Spleen (tissue), 7 donors: ENCODE data around the gene UNC5CL.

Source experiments
- POLR2A ChIP-seq, 3 donors: fragments of 450-650 bp; IDR thresholded peaks; one replicate each; pipeline ENCODE4 v1.5.1; 2017; ENCODE audit warnings: antibody characterized with exemption in 3 of 3, mild to moderate bottlenecking in 1 of 3
- POLR2AphosphoS5 ChIP-seq, 3 donors: sonication (generic); formaldehyde crosslinking; IDR thresholded peaks; one replicate each; pipeline ENCODE4 v1.5.1; 2017; ENCODE audit warnings: antibody characterized with exemption in 3 of 3
- TF ChIP-seq, protein P1 (sequence below), 11 experiments: fragments of 200-600 bp in 7 of 11; fragments of 450-650 bp in 4 of 11; sonication (generic) in 4 of 11; IDR thresholded peaks in 8 of 11; conservative IDR thresholded peaks in 3 of 11; 1 replicate in 7 of 11; 2 replicates in 4 of 11; pipeline versions ENCODE4 v1.4.0 to v1.8.0; 2016 to 2021; ENCODE audit warnings: antibody characterized with exemption in 11 of 11, inconsistent platforms in 4 of 11, mild to moderate bottlenecking in 1 of 11
- donor health status: DM: no; HTN: no; CAD: no; lungs with moderate emphysema.
- donor health status: DM: no; HTN: no; CAD: no.
- donor health status: DM: no; HTN: no; CAD: no.

DNA sequence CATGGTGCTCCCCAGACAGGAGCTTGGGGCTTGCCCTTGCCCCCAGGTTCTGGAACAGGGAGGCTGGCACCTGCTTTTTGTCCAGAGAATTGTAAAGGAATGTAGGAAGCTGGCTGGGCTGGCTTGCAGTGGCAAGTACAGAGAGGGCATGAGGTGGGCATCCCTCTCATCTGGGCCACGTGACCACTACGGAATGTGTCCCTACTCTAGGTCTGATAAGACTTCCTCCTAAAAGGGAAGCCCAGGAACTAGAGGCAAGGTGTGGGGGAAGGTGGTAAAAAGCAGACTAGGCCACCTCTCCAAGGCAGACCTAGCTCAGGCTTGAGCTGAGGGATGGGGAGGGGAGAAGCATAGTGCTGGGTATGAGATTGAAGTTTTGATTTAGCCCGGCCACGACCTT, 38.8 kb downstream of the UNC5CL start:
- TF ChIP-seq, protein P1, sequence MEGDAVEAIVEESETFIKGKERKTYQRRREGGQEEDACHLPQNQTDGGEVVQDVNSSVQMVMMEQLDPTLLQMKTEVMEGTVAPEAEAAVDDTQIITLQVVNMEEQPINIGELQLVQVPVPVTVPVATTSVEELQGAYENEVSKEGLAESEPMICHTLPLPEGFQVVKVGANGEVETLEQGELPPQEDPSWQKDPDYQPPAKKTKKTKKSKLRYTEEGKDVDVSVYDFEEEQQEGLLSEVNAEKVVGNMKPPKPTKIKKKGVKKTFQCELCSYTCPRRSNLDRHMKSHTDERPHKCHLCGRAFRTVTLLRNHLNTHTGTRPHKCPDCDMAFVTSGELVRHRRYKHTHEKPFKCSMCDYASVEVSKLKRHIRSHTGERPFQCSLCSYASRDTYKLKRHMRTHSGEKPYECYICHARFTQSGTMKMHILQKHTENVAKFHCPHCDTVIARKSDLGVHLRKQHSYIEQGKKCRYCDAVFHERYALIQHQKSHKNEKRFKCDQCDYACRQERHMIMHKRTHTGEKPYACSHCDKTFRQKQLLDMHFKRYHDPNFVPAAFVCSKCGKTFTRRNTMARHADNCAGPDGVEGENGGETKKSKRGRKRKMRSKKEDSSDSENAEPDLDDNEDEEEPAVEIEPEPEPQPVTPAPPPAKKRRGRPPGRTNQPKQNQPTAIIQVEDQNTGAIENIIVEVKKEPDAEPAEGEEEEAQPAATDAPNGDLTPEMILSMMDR (IDR thresholded peaks at IDR 0.05 in 8 of 11, conservative IDR thresholded peaks at IDR 0.05 in 3 of 11), result no peak
- TF ChIP-seq POLR2A (IDR thresholded peaks at IDR 0.05) (no peak), POLR2AphosphoS5 (IDR thresholded peaks at IDR 0.05) (no peak)
